Hematopoietic multipotent progenitor cell treated with erythropoietin and hydrocortisone succinate and interleukin-3 and kit ligand, for 4 days (in vitro differentiated cells): ENCODE results near the gene UBASH3B.
A peak's percentile ranks its signal among the peaks of the same experiment; 100 is the strongest.

Source experiments
- DNase-seq: peaks from one replicate; pipeline ENCODE4 v3.0.0-alpha.2; 2015

The UBASH3B gene

DNA sequence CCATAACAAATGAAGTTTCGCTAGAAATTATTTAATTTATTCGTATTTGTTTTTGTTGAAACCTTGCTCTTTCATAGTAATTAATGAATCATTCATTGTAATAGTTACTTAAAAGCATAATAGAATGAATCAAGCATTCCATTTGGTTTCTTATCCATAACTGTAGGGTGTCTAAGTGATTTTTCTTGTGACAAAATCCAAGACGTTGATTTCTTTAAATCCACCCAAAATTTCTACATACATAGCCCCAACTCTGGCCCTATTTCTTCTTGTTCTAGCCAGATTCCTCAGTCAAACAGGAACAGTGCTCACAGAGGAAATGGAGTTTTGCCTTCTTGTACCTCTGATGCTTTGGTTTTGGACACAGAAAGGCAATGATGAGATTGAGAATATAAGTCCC lies 25.5 kb downstream of the UBASH3B start:
- DNase-seq = no peak

- peak; percentile 47 for DNase-seq
These were observed 26.2 kb downstream of the UBASH3B start for GRCh38 chr11:122681735-122682134.

GRCh38 chr11:122682464-122682863 lies 26.9 kb downstream of the UBASH3B start:
- DNase-seq = no peak

GRCh38 chr11:122685041-122685440 lies 29.5 kb downstream of the UBASH3B start:
- DNase-seq = no peak

DNA sequence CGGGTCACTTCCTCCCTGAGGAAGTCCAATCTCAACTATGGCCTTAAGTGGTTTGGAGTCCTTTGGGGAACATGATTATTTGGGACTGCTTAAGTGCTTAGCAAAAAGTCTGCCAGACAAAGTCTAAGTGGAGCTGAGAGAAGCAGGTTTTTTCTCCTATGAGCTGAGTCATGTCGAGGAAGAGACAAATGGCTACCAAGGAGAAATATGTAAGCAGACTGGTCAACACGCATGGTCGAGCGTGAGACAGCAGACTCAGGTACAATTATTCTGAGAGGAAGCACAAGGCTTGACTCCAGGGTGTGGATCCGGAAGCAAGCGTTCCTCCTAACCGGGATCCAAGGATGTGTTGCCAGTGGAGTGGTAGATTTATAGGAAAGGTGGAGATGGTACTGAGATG lies 30.6 kb downstream of the UBASH3B start:
- DNase-seq = no peak

DNA sequence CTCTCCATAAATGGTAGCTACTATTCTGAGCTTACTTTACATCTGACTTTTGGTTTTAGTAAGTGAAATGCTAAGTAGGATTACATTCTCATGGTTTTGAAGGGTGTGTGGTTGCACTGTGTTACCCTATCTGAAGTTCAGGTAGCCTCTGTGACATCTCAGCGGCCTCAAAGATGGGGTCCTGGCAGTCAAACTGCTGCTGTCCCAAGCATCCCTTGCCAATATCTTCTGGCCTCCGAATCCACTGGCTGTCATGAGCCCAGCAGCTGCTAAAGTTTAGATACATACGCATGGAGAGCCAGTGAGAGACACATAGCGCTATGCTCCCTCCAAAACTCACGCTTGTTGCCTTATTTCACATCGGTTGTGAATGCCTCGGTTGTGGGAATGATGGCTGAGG lies 34.9 kb downstream of the UBASH3B start:
- DNase-seq = no peak

- DNase-seq = peak; percentile 69
These were observed 35.5 kb downstream of the UBASH3B start for GRCh38 chr11:122690801-122691548.

GRCh38 chr11:122691549-122692150 lies 36.1 kb downstream of the UBASH3B start:
- DNase-seq = no peak

DNA sequence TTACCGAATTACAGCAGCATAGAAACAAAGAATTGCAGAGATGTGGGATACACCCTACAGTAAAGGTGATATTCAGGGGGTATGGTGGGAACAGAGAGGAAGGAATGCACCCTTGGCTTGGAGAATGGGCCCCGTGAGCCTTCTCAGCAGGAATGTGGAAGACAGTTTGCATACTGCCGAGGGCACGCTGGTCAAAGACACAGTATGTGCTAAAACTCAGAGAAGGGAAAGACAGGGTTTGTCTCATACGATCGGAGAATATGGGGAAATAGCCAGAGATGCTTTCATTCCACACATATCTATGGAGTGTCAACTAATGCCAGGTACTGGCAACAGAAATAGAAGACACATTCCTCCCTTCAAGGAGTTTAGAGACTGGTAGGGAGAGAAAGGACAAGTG lies 36.9 kb downstream of the UBASH3B start:
- no peak for DNase-seq

DNA sequence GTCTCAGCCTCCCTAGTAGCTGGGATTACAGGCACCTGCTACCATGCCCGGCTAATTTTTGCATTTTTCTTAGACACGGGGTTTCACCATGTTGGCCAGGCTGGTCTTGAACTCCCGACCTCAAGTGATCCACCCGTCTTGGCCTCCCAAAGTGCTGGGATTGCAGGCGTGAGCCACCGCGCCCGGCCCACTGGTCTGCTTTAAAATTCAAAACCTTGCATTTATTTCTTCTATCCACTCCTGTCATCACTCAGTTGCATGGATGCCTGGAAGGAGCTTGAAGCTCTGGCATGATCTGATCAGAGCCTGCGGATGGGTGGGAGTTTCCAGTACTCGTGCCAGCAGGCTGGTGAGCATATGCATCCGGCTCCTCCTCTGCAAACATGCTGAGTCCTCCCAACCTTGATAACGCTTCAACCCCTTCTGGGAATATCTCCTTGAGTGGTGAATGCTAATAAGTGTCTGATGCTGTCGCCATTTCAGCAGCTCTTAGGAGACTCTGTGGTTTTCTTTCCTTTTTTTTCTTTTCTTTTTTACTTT lies 39.6 kb downstream of the UBASH3B start:
- peak; percentile 74 for DNase-seq

GRCh38 chr11:122696662-122697061 lies 41.1 kb downstream of the UBASH3B start:
- DNase-seq = peak; percentile 86

DNA sequence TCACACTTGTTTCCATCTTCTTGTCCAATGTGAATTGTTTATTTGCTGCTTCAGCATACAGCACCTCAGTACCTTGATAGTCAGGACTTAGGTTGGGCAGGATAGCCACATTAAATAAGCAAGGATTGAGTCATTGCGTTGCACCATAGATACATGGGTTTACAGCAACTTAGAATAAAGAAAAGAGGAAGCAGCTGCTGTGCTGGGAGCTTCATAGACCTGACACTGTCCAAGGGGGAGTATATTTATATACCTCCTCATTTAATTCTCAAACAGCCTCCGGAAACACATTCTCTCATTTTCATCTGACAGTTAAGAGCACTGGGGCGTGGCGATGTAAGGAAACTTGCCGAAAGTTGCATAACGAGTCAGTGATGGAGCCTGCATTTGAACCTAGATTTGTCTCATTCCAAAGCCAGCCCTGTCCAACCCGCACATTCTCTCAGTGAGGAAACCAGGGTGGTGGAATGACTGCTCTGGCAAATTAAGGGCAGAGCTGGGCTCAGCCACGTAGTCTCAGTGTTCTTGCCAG lies 42.2 kb downstream of the UBASH3B start:
- peak; percentile 96 for DNase-seq

DNA sequence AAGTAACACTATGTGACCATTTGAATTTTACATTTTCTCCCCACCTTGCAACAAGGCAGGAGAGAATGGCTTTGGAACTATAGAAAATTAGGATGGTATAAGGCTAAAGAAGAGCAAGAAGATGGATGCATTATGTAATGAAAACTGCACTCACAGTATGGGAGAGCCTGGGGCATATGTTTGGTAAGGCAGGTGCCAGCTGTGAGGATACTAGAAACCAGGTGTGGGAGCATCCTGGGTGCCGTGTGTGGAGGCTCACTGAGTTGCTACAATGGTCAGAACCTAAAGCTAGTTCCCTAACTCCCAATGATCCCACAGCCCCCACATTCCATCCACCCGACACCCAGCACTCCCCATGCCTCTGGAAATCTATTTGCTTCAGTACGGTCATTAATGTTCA lies 42.9 kb downstream of the UBASH3B start:
- DNase-seq = no peak

- no peak for DNase-seq
These were observed 45.1 kb downstream of the UBASH3B start for GRCh38 chr11:122700666-122701065.

- DNase-seq = no peak
These were observed 45.6 kb downstream of the UBASH3B start for GRCh38 chr11:122701143-122701542.

DNA sequence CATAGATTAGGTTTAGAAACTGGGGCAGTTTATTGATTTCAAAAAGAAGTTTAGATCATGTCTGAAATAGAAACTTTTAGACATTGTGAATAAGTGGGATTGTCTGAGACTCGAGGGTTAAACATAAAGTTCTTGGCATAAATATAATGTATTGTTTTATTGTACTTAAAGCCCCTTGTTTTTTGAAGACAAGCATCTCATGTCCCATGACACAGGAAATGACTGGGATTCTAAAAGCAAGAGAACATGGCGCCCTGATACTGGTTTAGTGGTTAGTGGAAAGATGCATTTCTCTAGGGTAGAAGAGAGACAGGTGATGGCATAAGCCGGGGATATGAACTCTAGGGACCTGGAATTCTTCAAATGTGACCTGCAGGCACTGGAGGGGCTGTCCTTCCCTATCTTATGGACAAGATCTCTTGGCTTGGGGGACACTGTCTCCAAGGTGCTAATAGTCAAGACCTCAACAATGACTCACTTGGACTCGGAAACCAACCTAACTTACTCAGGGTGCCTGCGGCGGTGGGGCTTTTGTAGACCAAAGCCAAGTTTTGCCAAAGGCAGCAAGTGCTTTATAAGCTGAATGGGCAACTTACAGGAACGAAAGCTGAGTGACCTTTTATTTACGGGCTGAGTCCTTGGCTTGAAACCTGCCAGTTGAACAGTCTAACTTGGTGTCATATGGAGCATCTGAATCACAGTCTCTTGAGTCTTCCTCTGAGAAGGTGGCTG lies 48.2 kb downstream of the UBASH3B start:
- DNase-seq = no peak

DNA sequence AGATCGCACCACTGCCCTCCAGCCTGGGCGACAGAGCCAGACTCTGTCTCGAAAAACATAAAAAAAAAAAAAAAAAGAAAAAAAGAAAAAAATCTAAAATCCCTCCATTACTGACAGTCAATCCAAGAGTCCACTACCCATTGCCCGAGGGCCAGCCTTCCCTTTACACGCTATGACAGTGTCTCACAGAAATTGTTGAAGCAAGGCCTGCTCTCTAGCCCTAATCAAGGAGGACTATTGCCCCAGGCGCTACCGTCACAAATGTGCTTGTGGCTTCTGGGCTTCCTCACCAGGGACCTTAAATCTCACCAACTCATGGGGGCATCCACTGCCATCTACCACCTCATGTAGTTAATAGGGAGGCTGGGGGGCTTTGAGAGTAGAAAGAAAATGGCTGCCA lies 49.9 kb downstream of the UBASH3B start:
- no peak for DNase-seq

DNA sequence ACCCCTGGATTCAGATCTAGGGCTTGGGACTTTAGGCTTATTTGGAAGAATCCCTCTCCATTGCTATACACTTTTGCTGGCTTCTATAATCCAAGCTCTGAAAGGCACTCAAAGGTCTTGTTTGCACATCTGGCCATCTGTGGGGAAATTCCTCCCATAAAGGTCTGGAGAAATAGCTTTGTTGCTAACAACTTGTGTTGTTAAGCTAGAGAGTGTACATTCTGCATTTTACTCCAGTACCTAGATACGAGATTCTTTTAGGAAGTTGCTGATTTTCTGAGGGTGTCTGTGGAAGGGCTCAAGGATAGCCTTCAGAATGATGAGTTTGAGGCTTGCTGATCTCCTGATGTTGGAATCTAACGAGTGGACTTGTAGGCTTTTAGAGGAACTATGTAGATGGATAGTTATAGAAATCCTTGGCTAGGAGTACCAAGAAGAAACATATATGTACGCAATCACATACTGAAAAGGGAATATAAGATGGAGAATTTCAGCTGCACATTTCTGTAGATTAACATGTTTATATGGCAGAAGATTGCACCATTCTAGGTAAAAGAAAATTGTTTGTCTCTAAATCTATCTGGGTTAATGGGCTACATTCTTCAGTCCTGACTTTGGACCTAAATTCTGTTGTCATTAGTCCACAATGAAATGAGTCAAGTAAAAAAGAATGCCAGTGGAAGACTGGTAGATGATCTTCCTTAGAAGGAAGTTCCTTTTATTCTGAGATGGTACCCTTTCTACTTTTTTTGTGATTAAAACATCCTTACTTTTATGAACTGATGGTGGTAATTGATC lies 51.0 kb downstream of the UBASH3B start:
- DNase-seq = no peak

DNA sequence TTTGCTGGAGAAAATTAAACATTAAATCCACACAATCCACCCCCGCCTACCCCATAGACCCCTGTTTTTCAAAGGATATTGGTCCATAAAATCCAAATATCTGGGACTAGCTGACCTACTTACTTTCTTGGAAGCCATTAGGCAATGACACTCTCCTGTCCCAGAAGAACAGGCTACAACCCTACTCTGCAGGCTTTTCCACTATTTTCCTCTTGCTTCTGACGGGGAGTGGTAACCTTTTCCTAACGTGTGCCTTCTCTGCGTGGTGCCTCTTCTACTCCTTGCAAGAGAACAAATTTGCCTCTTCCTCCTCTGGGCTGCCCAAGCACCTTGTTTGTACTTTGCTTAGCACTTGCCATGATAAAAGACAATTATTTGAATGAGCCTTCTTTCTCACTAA lies 51.6 kb downstream of the UBASH3B start:
- DNase-seq = no peak

- no peak for DNase-seq
These were observed 52.4 kb downstream of the UBASH3B start for GRCh38 chr11:122707901-122708300.

- no peak for DNase-seq
These were observed 53.7 kb downstream of the UBASH3B start for GRCh38 chr11:122709039-122709760.

- peak; percentile 44 for DNase-seq
These were observed 55.8 kb downstream of the UBASH3B start for GRCh38 chr11:122711362-122711761.
